ENCODE results near the gene MPP2.

GRCh38 chr17:43905400-43905984, 1.8 kb downstream of the MPP2 start:
- TF ChIP-seq CTCF (IDR thresholded peaks at IDR 0.05) (no peak), GATA2 (CRISPR knock-in tag; IDR thresholded peaks at IDR 0.05) (no peak), REST (IDR thresholded peaks at IDR 0.05; ENCODE audit: low read depth, low read length) (no peak), MAX (IDR thresholded peaks at IDR 0.05; ENCODE audit: low read depth) (no peak)

All from SK-N-SH (cell line).